GM20000 (cell line): ENCODE results near the gene FAM13A.

Experiments
- DNase-seq: peaks from one replicate; pipeline ENCODE4 v3.0.0; 2012; ENCODE audit warnings: low spot score
- TF ChIP-seq, protein P1 (sequence below): IDR thresholded peaks from 2 replicates; pipeline ENCODE4 v1.5.1; 2012; ENCODE audit warnings: mild to moderate bottlenecking, control low read depth; ENCODE audit errors: extremely low read depth, missing control alignments

The FAM13A gene

DNA sequence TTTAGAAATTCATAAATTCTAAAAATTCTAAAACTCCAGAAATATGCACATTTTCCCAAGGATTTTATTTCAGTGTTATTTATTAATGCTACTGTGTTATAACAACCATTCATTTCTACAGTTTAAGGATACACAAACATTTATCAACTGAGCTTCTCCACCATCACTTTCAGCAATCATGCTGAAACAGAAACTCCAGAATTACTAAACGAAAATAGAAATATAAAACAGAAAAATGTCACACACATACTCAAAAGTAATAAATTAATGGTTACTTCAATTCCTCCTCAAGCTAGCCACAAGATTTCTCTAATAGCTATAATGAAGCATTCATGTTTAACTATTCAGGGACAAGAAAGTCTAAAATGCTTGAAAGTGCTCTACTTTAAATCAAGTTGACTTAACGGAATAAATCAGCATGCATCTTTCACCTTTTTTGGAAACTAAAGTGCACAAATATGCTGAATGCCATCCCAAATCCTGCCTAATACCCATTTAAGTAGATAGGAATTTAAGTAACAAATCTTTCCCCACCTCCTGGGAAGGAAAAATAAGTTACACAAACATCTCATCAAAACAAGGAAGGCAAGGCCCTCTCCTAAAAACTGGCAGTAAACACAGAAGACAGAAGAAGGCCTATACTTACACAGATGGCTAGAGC is 563 bp downstream of the FAM13A start:
- DNase-seq: no peak
- TF ChIP-seq, protein P1, sequence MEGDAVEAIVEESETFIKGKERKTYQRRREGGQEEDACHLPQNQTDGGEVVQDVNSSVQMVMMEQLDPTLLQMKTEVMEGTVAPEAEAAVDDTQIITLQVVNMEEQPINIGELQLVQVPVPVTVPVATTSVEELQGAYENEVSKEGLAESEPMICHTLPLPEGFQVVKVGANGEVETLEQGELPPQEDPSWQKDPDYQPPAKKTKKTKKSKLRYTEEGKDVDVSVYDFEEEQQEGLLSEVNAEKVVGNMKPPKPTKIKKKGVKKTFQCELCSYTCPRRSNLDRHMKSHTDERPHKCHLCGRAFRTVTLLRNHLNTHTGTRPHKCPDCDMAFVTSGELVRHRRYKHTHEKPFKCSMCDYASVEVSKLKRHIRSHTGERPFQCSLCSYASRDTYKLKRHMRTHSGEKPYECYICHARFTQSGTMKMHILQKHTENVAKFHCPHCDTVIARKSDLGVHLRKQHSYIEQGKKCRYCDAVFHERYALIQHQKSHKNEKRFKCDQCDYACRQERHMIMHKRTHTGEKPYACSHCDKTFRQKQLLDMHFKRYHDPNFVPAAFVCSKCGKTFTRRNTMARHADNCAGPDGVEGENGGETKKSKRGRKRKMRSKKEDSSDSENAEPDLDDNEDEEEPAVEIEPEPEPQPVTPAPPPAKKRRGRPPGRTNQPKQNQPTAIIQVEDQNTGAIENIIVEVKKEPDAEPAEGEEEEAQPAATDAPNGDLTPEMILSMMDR: no peak

DNA sequence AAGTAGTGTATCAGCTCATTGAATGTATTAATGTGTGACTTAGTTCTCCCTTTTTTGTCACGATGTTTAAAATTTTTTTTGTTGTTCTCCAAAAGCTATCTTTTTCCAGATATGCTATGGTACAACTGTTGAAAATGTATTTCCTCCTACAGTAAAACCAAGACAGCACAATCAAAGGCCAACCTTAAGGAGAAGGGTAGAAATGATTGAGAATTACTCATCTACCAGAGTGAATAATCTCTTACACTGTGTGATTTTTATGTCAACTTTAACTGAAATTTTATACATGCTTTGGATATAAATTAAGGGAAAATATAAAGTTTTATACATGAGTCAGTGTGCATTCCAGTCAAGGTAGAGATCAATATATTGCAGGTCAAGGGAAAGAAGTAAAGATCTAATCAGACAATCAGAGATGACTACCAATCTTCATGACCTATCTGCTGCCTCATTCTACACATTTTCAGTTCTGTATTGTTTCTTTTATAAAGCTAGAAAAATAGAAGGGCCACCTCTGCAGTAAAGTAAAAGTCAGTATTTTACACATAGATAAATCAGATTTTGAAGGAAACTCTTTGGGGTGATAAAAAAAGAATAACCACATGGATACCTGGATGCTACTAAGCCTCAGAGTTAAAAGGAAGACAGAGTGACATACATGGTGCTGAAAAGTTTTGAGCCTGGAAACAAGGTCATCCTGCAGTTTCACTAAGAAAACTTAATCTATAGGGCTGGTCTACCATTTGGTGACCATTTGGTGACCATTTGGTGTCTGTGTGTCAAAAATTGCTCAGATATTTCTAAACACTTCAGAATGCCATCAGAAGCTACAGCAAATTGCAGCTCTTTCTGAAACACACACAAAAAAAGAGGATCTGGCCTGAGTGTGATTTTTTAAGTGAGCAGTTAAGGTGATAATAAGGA is 1.6 kb downstream of the FAM13A start:
- no peak for DNase-seq
- TF ChIP-seq, protein P1: no peak

DNA sequence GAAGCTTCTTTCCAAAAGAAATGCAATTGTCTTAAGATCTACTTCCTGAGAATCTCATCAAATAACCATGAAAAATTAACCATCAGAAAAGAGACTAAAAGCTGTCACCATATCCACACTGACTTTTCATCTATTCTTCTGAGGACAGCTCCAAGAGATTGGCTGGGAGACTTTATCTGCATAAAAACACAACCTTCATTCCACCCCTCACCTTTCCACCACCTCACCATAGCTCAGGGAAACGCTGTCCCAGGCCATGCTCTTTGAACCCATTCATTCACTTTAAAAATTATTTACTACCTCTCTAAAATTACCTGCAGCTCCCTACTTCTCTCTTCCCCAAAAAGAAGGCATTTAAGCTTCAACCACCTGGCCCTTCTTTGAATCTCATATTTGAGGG is 2.4 kb downstream of the FAM13A start:
- TF ChIP-seq, protein P1: no peak
- DNase-seq: no peak

DNA sequence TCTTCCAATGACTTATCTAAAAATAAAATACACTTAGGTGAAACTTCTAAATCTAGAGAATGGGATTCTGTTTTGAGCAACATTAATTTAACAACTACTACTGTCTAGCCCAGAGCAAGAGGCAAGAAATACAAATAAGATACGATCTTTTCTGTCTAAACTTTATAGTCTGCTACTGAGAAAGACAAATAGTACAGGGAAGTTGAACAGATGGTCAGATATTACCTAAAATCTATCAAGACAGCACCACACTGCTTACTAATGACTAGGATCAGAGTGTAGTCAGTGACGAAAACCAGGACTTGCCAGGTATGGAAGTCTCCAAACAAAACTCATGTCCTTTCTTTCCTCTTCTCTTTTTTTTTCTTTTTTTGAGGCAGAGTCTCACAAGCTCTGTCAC is 7.1 kb downstream of the FAM13A start:
- TF ChIP-seq, protein P1: no peak
- no peak for DNase-seq

DNA sequence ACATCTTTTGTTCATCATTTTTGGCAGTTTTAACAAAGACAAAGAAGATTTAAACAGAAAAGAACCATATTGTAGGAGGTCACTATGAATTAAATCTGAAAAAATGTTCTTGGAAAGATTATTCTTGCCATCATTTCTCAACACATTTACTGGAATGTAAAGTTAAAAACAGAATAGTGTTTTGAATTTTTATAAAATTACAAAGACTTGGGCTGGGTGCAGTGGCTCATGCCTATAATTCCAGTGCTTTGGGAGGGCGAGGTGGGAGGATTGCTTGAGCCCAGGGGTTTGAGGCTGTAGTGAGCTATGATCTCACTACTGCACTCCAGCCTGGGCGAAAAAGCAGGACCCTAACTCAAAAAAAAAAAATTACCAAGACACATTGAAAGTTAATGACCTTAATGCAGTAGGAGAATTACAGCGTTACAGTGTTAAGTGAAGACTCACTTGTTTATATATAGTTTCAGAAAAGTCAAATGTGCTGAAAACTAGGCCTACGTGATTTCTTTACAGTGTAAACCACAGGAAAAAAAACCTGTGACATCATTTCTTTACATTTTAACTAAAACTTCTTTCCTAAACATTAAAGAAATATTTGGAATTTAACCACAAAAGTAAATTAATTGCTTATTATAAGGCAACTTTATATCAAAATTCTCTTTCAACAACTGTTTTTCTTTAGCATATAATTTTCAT is 7.9 kb downstream of the FAM13A start:
- no peak for DNase-seq
- TF ChIP-seq, protein P1: no peak

DNA sequence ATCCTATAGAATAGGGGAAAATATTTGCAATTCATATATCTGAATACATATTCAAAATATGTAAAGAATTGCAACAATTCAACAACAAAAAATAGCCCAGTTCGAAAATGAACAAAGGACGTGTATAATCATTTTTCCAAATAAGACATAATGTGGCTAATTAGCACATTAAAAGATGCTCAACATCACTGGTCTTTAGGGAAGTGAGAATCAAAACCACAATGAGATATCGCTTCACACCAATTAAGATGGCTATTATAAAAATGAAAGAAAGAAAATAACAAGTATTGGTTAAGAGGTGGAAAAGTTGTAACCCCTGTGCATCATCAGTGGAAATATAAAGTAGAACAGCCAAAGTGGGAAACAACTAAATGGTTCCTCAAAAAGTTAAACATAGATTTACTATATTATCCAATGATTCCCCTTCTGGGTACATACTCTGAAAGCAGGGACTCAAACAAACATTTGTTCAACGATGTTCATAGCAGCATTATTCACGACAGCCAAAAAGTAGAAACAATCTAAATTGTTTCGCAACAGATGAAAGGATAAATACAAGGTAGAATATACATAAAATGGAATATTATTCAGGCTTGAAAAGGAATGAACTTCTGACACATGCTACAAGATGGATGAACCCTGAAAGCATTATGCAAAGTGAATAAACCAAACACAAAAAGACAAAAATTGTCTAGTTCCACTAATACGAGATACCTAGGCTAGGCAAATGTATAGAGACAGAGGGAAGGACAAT is 12.7 kb downstream of the FAM13A start:
- TF ChIP-seq, protein P1: no peak
- no peak for DNase-seq

DNA sequence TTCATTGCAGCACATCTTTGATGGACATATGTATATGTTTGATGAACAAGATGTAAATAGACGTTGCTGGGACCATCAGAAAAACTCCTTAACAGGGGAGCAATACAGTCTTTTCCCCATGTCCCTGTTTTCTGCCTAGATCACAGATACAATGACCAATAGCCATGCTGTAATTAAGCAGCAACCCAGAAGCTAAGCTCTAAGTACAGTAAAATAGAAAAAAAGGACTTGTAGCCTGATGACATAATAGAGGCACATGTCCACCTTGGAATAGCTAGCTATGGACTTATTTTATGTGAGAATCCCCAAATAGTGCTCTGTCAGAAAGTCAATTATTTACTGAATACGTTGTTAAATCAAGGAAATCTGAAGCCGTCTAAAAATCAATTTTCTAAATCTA is 14.9 kb downstream of the FAM13A start:
- no peak for DNase-seq
- TF ChIP-seq, protein P1: no peak
